Kidney epithelial cell (primary cell): Measurements from ENCODE around the gene IER3IP1. TPM values are rescaled to one million over a fixed set of nuclear protein-coding genes. Genes with fewer than 3 reads are reported as not detected.

Experiments used
- DNase-seq: peaks from one replicate; pipeline ENCODE4 v3.0.0-alpha.2; 2010; ENCODE audit warnings: low read depth
- H3K27me3 ChIP-seq: 2 replicates; pipeline ENCODE4 v1.6.0; 2011; ENCODE audit warnings: low read length; ENCODE audit not compliant: control insufficient read depth, insufficient read depth
- H3K36me3 ChIP-seq: 2 replicates; pipeline ENCODE4 v1.5.1; 2011; ENCODE audit warnings: low read length; ENCODE audit not compliant: control insufficient read depth, insufficient read depth
- H3K4me3 ChIP-seq: 2 replicates; pipeline ENCODE4 v1.5.1; 2011; ENCODE audit warnings: low read depth, mild to moderate bottlenecking, control low read depth, low read length
- CTCF ChIP-seq: IDR thresholded peaks from 2 replicates; pipeline ENCODE4 v1.5.1; 2011; ENCODE audit warnings: mild to moderate bottlenecking, moderate library complexity, low read length, control low read depth, inconsistent platforms; ENCODE audit not compliant: insufficient read depth, poor library complexity, severe bottlenecking
- total RNA-seq: library from RNA; depleted of rRNA; stranded (reverse); fragments of >200 nt; gene quantifications from 2 replicates; pipeline ENCODE4 v1.2.3, GENCODE V29; 2015

IER3IP1 gene
- total RNA-seq, 1 donor from 2014 or later, result 16.2 TPM

- no peak for DNase-seq
- TF ChIP-seq CTCF, result no peak
- H3K4me3 ChIP-seq, result peak within 1 kb of the TSS; percentile 95
- no peaks in the 10 kb centered on the region for H3K36me3 ChIP-seq
- H3K27me3 ChIP-seq, result no peaks in the 10 kb centered on the region
Observed at GRCh38 chr18:47150029-47150823, 25.9 kb downstream of the IER3IP1 start, which contains the start of gene HDHD2. TSS of gene HDHD2 (minus strand) at chr18:47150500. CDS start at chr18:47136439, 14,061 bp downstream.

DNA sequence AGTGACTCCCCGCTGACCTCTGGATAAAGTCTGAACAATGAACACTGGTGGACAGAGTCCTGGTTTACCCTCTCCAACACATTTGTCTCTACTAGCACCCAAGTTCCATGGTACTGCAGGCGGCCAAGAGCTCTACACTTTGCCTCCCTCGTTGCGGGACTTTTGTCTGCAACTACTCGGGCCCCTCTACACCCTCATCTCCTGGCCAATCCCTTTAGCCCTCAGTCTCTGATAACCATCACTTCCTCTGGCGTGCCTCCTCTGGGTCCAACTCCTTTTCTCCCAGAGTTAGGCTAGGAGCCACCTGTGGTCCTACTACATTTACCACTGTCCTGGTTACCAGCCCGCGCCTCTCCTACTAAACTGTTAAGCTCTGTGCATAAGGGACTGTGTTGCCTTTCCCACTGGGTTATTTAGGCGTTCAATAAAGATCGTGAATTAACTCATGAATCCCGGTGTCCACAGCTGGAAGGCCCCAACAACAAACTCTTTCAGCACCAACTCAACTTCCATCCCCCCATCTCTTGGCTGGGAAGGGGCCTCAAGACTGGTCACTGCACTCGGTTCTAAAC lies 26.6 kb downstream of the IER3IP1 start:
- no peak for DNase-seq
- Histone ChIP-seq H3K36me3 (no peaks in the 10 kb centered on the region), H3K4me3 (peak overlapping the region; percentile 95), H3K27me3 (no peaks in the 10 kb centered on the region)
- no peak for TF ChIP-seq CTCF

- no peak for TF ChIP-seq CTCF
- Histone ChIP-seq H3K36me3 (no peaks in the 10 kb centered on the region), H3K4me3 (no peak overlapping the region), H3K27me3 (no peaks in the 10 kb centered on the region)
- DNase-seq, result no peak
Observed at GRCh38 chr18:47146206-47146605, 30.0 kb downstream of the IER3IP1 start.

DNA sequence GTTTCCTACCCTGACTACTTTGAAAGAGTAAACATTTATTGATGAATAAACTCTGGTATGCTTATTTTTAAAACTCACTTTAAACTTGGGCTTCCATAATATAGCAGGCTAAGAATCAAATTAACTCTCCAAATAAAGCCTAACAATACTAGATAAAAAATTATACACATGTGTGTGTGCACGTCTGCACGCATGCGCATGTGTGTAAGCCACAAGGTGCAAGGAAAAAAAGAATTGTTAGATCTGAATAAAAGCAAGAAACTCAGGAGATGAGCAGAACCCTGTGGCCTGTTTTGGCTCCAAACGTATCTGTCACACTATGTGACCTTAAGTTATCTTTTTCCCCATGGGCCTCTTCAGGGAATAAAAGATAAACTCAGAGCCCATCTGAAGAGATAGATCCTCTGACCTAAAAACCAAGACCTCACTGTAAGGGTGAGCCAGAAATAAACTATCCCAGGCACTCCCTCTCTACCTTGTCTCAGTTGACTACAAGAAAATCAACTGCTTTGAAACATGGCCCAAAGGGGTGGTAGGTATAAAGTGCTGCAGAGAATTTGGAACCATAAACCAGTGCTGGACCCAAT lies 32.2 kb downstream of the IER3IP1 start:
- DNase-seq, result no peak
- TF ChIP-seq CTCF, result no peak
- Histone ChIP-seq H3K27me3 (no peaks in the 10 kb centered on the region), H3K36me3 (no peaks in the 10 kb centered on the region), H3K4me3 (no peak overlapping the region)

DNA sequence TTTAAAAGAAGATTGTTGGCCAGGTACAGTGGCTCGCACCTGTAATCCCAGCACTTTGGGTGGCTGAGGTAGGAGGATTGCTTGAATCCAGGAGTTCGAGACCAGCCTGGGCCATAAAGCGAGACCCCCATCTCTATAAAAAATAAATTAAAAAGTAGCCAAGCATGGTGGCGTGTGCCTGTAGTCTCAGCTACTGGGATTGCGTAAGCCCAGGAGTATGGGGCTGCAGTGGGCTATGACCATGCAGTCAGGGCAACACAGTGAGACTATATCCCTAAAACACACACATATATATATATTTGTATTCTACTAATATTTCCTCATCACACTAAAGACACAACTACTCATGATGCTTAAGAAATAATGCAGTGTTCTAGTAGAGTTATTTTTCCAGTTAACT lies 33.0 kb downstream of the IER3IP1 start:
- DNase-seq, result no peak
- Histone ChIP-seq H3K36me3 (no peaks in the 10 kb centered on the region), H3K27me3 (no peaks in the 10 kb centered on the region), H3K4me3 (no peak overlapping the region)
- TF ChIP-seq CTCF, result no peak
